HG03565 (cell line): ENCODE measurements around the gene GLIS1.

Source experiments
- ATAC-seq: cut with Tn5 transposase; IDR thresholded peaks from one replicate; pipeline ENCODE4 v1.9.1; 2021; ENCODE audit warnings: mild to moderate bottlenecking, moderate library complexity; ENCODE audit not compliant: unreplicated experiment

GLIS1 gene

GRCh38 chr1:53680868-53681267 lies 58.1 kb downstream of the GLIS1 start:
- ATAC-seq: no peak

DNA sequence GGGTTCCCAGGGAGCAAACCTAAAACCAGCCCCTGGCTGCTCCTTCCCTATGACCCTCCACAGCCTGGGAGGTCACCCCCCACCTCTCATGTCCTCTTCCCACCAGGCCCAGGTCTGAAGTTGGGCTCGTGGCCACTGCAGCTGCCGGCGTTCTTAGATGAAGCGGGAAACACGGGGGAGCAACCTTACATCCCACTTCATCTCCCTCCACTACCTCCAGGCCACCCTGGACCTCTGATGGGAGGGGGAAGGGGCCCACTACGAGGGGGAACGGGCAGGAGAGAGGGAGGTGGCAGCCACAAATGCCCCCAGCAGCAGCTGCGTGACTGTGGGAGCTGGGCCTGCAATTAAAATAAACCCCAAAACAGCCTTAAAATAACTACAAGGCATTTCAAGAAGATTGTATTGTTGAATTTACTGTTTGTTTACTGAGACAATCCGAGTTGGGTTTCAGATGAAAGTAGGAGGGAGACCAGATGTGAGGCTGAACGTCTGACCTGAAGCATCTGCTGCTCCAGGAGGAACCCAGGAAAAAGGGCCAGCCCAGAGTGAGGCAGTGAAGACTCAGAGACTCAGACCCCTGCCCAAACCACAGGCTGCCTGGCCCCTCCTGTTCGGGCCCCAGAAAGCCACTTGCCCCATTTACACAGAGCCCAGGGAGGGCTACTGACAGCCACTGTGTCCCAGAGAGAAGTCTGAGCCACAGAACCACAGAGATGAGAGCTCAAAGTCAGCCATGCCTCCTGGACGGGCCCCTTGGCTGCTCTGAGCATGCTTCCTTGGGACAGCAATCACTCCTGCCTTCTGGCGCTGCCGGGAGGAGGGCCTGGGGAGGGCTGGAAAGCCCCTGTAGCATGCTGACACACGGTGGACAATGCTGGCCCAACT lies 59.8 kb downstream of the GLIS1 start:
- ATAC-seq: no peak

DNA sequence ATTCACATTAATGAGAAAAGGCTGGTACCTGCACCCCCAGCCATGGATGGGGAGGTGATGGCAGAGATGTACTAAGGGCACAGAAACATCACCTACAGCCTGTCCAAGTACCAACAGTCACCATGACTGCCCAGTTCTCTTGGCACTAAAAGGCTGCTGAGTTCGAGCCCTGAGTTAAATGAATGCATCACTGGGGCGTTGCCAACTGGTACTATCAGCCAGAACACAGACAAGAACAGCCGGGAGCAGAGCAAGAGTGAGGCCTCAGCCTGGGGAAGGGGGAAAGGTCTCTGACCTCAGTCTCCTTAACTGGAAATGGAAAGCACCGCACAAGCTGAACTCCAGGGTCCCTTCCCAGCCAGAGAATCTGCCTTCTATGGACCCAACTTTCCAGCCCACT lies 60.5 kb downstream of the GLIS1 start:
- no peak for ATAC-seq

- no peak for ATAC-seq
These were observed 60.9 kb downstream of the GLIS1 start for GRCh38 chr1:53678046-53678445.

DNA sequence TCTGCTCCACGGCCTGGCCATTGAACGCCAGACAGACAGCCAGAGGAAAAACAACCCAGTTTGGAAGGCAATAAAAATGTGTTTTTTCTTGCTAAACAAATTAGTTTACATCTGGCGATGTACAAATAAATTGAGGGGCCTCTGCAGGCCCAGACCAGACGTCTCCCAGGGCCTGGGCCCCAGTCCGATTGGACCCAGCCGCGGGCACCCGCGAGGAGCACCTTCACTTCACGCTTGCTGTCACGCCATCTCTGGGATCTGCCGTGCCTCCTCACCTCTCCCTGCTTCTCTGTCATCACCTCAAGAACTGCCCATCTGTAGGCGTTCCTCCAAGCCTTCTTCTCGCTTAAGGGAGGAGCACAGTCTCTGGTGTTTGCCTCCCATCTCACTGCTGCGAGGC lies 61.5 kb downstream of the GLIS1 start:
- no peak for ATAC-seq

GRCh38 chr1:53672785-53673184 lies 66.2 kb downstream of the GLIS1 start:
- no peak for ATAC-seq

DNA sequence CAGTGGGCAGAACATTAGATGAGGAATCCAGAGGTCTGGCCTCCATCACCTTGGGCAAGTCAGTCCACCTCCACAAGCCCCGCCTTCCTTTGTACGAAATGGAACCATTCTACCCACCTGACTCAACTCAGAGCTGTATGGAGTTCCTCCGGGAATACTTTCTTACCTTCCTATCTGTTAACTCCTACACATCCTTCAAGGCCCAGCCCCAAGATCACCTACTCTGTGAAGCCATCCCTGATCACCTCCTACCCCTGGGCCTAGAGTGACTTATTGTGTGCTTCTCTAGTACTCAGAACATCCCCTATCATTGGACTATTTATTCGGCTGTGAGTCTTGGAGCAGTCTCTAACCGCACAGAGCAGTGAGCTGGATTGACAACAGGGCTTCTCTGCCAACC lies 66.7 kb downstream of the GLIS1 start:
- no peak for ATAC-seq

DNA sequence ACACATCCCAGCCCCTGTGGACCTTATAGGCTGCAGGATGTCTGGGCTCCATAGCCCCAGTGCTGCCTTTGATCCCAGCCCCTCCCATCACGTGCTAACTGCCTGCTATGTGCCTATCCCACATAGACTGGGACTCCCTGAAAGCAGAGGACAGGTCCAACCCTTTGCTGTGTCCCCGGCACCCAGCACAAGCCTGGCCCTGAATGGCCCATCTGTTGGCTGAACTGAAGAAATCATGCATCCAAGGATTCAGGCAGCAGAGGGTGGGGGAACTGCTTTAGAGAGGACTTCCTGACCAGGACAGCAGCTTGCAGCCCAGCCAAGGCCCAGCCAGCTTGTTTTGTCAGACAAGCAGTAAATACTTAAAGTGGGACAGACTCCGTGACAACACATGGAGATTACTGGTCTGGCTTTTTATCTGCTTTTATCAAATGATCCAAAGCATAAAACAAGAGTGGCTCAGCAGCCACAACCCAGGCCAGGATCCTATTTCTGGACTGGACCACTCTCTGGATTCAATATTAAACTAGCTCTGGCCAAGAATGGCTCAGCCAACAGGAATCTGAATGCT lies 69.3 kb downstream of the GLIS1 start:
- ATAC-seq: no peak

DNA sequence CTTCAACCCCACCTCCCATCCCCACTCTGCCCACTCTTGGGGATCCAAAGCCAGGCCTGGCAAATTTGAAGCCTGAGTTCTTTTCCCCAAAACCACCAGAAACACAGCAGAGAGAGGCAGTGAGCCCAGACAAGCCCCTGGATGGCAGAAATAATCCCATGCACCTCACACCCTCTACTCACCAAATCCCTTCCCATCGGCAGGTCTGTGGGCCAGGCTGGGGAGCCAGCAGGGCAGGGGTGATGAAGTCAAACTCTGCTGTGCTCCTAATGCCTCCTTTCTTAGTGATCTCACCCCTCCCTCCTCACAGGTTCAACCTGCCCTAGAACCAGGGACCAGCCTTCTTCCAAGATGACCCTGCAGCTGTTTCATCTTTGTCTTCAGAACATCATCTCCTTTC lies 72.4 kb downstream of the GLIS1 start:
- no peak for ATAC-seq

DNA sequence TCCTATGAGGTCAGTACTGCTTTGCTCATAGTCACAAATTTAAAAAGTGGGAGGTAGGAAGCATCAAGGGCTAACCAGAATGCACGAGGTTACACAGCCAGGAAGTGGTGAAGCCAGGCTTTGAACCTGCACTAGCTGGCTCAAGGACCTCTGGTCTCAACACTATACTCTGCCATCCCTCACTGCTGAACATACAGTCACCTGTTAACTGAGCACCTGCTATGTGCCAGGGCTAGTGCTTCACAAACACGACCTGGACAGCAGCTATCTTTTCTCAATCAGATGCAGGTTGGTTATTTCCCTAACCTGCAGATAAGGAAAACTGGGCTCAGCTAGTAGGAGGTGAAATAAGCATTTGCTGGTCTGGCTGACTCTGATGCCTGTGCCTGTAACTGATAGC lies 73.0 kb downstream of the GLIS1 start:
- ATAC-seq: no peak

GRCh38 chr1:53663529-53664300 lies 75.2 kb downstream of the GLIS1 start:
- no peak for ATAC-seq

GRCh38 chr1:53662951-53663350 lies 76.0 kb downstream of the GLIS1 start:
- no peak for ATAC-seq

DNA sequence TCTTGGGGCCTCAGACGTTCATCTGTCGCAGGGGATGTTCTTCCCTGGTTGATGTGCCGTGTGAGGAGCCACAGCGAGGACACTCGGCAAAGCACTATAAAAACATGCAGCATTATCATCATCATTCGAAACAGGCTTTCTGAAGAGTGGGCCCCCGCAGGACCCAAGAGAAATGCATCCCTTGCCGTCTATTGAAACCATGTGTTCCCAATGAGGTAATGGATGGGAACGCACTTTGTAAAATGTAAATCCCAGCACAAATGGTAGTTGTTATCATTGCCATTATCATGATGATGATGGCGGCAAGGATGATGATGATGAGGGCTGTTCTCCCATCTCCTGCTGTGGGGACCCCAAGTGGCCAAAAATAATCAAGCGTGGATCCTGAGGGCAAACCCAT lies 76.8 kb downstream of the GLIS1 start:
- ATAC-seq: no peak

DNA sequence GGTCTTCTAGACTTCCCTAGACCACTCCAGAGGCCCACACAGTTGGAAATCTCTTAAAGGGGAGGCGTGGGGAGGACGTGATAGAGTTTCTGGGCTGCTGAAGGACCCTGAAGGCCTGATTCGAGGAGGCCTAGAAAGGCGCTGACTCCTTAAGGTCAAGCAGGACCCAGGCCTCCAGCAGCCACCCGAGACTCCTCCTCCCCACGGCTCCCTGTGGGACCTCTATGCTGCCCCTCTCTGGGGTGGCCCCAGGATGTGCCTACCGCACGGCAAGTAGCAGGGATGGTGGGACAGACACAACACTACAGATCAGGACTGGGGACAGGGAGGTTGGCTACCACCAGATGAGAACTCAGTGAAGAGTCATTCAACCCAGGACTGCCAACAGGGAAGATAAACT lies 77.5 kb downstream of the GLIS1 start:
- ATAC-seq: no peak

GRCh38 chr1:53660666-53661065 lies 78.3 kb downstream of the GLIS1 start:
- no peak for ATAC-seq

DNA sequence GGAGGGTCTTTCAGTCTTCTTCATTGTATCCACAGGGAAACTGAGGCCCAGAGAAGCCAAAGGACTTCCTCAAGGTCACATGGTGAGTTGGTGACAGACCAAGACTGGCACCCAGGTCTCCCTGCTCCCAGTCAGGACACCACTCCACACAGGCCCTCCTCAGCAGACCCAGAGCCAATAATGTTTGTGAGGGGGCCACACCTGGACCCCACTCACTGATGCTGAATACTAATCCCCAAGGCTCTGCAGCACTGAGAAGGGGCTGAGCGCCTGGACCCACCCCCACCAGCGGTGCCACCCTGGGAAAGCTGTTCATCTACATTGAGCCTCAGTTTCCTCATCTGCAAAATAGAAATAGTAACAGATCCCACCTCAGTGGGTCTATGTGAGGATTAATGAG lies 79.5 kb downstream of the GLIS1 start:
- no peak for ATAC-seq

DNA sequence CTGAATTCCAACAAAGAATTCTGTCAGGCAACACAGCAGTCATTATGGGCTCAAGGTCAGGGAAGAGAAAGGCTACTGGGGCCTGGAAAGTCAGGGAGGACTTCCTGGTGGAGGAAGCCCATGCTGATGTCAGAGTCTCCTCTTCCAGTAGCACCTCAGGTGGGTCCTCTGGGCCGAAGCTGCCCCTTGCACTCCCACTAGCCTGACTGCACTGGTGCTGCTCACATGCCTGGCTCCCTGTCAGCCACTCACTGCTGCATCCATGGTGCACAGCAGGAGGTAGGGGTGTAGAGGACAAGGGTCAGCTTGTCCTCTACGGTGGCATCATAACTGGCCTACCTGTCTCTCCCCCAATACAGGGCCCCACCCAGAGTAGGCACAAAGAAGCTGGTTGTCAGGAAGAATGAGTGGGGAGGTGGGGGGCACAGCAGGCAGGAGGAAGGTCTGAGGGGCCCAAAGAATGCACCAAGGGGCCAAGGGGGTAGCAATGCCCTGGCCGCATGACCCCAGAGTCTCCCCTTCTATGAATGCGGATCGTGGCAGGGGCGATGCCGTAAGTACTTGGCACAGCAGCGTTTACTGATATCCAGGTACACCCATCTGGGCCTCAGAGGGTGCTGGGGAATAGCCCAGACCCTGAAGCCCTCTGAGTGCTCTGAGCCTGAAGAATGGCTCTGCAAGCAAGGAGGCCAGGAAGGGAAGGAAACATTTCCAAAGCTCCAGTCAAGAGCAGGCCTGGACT lies 80.3 kb downstream of the GLIS1 start:
- ATAC-seq: no peak

- ATAC-seq: no peak
These were observed 81.0 kb downstream of the GLIS1 start for GRCh38 chr1:53657891-53658396.

- no peak for ATAC-seq
These were observed 81.5 kb downstream of the GLIS1 start for GRCh38 chr1:53657531-53657805.

DNA sequence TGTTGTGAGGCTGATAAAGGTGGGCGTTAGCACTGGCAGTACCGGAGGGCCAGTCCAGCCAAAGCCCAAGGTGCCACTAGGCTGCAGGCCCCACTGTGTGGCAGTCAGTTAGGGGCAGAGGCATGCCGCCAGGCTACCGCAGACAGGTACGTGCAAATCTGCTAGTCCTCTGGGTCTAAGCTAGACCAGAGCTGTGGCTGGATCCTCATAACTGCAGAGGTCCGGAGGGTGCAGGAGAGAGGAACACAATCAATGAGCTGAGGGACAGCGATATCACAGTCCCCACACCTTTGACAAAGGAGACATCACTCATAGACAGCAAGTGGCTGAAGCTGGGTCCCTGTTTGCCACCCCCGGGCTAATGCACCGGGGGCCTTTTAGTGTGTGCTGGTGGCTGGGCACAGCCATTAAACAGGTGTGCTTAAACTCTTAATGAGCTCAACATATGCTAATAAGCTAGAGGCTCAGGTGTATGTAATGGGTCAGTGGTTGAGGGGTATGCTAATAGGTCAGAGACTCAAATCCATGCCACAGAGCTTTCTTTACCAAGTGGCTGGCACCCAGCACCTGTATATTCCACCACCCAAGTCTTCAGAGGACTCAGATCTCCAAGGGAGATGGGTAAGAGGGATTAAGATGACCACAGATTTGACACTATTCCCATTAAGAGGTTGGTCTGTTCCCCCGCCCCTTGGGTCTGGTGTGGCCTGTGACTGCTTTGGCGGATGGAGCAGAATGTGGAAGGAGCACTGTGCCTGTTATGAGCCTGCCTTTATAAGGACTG lies 82.0 kb downstream of the GLIS1 start:
- ATAC-seq: no peak
